ENCODE results near the gene FSTL5. TPM values are rescaled to one million over a fixed set of nuclear protein-coding genes. Genes with fewer than 3 reads are reported as not detected.

The FSTL5 gene
- polyA plus RNA-seq, 3 donors: not detected

- H3K4me3 Mint-ChIP-seq: no peak overlapping the region
- Histone ChIP-seq H3K27me3 (ENCODE audit: control insufficient read depth in 2 of 2, insufficient read depth in 2 of 2, low read length in 2 of 2) (no peaks in the 10 kb centered on the region), H3K4me2 (replicated peaks; ENCODE audit: extremely low read depth, low read length, poor library complexity, severe bottlenecking) (no peak overlapping the region), H3K36me3 (replicated peaks in 1 of 2; ENCODE audit: control insufficient read depth in 1 of 2, insufficient read depth in 2 of 2, low read length in 2 of 2) (no peaks in the 10 kb centered on the region), H3K9ac (ENCODE audit: insufficient read depth, low read length, poor library complexity, severe bottlenecking) (no peak overlapping the region), H2AFZ (ENCODE audit: insufficient read depth, low read depth, low read length, poor library complexity, severe bottlenecking) (no peak overlapping the region), H3K27ac (ENCODE audit: low read depth in 1 of 2, low read length in 2 of 2) (no peak overlapping the region), H3K4me3 (replicated peaks in 1 of 3; ENCODE audit: low read depth in 2 of 3, low read length in 3 of 3) (no peak overlapping the region), H3K4me1 (ENCODE audit: control insufficient read depth in 1 of 2, insufficient read depth in 2 of 2, low read length in 2 of 2) (peaks cover 5 to 6% of the 10 kb centered on the region in 2 donors), H3K9me3 (replicated peaks in 1 of 2; ENCODE audit: control insufficient read depth in 1 of 2, insufficient read depth in 1 of 2, low read length in 2 of 2) (no peaks in the 10 kb centered on the region), H4K20me1 (ENCODE audit: insufficient read depth, low read length) (no peaks in the 10 kb centered on the region), H3K79me2 (ENCODE audit: insufficient read depth, low read length) (no peaks in the 10 kb centered on the region)
- WGBS (ENCODE audit: insufficient coverage): no CpG with 5 or more reads among the region's 3 CpGs
- H3K36me3 Mint-ChIP-seq: no peaks in the 10 kb centered on the region
- peaks cover 0 to 1% (median 0%) of the 10 kb centered on the region in 3 donors for H3K27me3 Mint-ChIP-seq (ENCODE audit: low read depth in 3 of 3)
- intact Hi-C loops (cut with micrococcal nuclease): no loop called here
- no peak overlapping the region for H3K27ac Mint-ChIP-seq
- H3K9me3 Mint-ChIP-seq: peaks cover 0 to 4% (median 1%) of the 10 kb centered on the region in 7 donors
- H3K4me1 Mint-ChIP-seq: peaks cover 12% of the 10 kb centered on the region
- no peak for DNase-seq
- TF ChIP-seq, protein P1, sequence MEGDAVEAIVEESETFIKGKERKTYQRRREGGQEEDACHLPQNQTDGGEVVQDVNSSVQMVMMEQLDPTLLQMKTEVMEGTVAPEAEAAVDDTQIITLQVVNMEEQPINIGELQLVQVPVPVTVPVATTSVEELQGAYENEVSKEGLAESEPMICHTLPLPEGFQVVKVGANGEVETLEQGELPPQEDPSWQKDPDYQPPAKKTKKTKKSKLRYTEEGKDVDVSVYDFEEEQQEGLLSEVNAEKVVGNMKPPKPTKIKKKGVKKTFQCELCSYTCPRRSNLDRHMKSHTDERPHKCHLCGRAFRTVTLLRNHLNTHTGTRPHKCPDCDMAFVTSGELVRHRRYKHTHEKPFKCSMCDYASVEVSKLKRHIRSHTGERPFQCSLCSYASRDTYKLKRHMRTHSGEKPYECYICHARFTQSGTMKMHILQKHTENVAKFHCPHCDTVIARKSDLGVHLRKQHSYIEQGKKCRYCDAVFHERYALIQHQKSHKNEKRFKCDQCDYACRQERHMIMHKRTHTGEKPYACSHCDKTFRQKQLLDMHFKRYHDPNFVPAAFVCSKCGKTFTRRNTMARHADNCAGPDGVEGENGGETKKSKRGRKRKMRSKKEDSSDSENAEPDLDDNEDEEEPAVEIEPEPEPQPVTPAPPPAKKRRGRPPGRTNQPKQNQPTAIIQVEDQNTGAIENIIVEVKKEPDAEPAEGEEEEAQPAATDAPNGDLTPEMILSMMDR (IDR thresholded peaks at IDR 0.05): no peak
Measured at GRCh38 chr4:161522031-161522430, 641.8 kb downstream of the FSTL5 start.

DNA sequence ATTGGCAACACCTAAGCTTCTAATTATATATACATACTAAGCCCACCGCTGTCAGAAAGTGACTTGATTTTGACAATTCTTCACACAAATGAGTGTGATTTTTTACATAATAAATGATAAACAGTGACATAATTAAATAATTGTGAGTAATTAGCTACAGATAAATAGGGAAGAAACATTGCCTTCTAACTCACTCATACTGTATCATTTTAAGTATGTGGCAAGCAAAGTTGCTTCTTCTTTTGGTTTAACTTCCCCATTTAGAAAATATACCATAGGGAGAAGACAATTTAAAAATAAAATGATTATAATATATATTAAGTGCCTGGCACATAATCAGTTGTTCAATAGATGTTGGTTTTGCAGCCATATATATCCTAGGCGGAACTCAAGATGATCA, 644.2 kb downstream of the FSTL5 start:
- no peaks in the 10 kb centered on the region for H3K36me3 Mint-ChIP-seq
- Histone ChIP-seq H4K20me1 (ENCODE audit: insufficient read depth, low read length) (no peaks in the 10 kb centered on the region), H3K79me2 (ENCODE audit: insufficient read depth, low read length) (no peaks in the 10 kb centered on the region), H3K27me3 (ENCODE audit: control insufficient read depth in 2 of 2, insufficient read depth in 2 of 2, low read length in 2 of 2) (no peaks in the 10 kb centered on the region), H3K9ac (ENCODE audit: insufficient read depth, low read length, poor library complexity, severe bottlenecking) (no peak overlapping the region), H3K4me3 (replicated peaks in 1 of 3; ENCODE audit: low read depth in 2 of 3, low read length in 3 of 3) (no peak overlapping the region), H3K9me3 (replicated peaks in 1 of 2; ENCODE audit: control insufficient read depth in 1 of 2, insufficient read depth in 1 of 2, low read length in 2 of 2) (no peaks in the 10 kb centered on the region), H3K36me3 (replicated peaks in 1 of 2; ENCODE audit: control insufficient read depth in 1 of 2, insufficient read depth in 2 of 2, low read length in 2 of 2) (no peaks in the 10 kb centered on the region), H2AFZ (ENCODE audit: insufficient read depth, low read depth, low read length, poor library complexity, severe bottlenecking) (no peak overlapping the region), H3K4me1 (ENCODE audit: control insufficient read depth in 1 of 2, insufficient read depth in 2 of 2, low read length in 2 of 2) (peaks cover 5 to 6% of the 10 kb centered on the region in 2 donors), H3K27ac (ENCODE audit: low read depth in 1 of 2, low read length in 2 of 2) (no peak overlapping the region), H3K4me2 (replicated peaks; ENCODE audit: extremely low read depth, low read length, poor library complexity, severe bottlenecking) (no peak overlapping the region)
- H3K9me3 Mint-ChIP-seq: peaks cover 0 to 2% (median 0%) of the 10 kb centered on the region in 7 donors
- no CpG with 5 or more reads among the region's 2 CpGs for WGBS (ENCODE audit: insufficient coverage)
- H3K4me1 Mint-ChIP-seq: peaks cover 12% of the 10 kb centered on the region
- TF ChIP-seq, protein P1 (IDR thresholded peaks at IDR 0.05): no peak
- DNase-seq: peak; percentile 18 to 55 (median 44)
- intact Hi-C loops (cut with micrococcal nuclease): no loop called here
- H3K27me3 Mint-ChIP-seq (ENCODE audit: low read depth in 3 of 3): peaks cover 0 to 5% (median 0%) of the 10 kb centered on the region in 3 donors
- H3K27ac Mint-ChIP-seq: peak overlapping the region in 2 of 7 donors; percentile 19 to 37
- no peak overlapping the region for H3K4me3 Mint-ChIP-seq
